Kidney glomerular epithelial cell (primary cell): ENCODE results near the gene F3.

Experiments used
- DNase-seq: peaks from one replicate; lab custom pipeline; 2025; lab: John Stamatoyannopoulos, UW

Gene F3

DNA sequence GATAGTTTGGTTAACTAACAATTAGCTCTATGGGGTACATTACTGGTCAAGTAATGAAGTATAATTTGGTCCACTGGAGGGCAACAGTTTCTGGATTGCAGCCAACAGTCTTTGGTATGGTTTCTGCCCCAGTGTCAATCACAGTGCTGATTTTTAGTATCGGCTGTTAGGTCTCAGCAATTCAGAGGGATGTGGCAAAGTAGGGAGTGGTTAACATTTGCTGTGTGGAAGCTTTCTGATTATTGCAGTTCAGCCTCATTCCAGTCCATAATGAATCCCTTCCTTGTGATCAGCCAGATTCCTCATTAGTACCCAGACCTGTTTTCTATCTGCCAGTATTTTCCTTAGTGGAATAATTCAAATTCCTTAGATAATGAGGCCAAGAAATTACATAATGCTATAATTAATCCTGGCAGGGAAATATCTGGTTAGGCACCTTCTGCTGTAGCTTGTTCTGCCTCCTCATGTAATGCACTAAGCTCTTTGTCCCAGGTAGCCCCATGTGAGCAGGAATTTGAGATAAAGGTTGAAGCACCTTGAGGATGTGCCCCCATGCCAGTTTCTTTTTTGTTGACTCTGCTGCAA lies 14.0 kb downstream of the F3 start:
- DNase-seq, result peak; percentile 81

GRCh38 chr1:94526152-94526980 lies 15.2 kb downstream of the F3 start:
- DNase-seq, result no peak

DNA sequence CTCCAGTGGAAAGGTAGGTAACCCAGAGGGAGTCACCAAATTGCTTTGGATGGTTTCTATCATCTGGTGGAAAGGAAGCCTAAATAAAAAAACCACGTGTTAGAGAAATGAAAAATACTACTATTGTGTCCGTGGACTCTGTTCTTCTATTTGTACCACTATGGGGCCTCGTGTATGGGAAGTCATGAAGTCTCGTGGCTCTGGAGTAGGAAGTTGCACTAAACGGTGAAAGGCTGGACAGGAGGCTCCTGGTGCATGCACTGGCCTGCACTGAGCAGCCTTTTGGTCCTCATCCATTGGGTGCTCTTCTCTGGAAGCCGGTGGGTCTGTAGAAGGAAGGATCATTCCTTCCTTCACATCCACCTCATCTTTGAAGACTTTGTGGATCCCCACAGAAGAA lies 17.0 kb downstream of the F3 start:
- DNase-seq, result no peak

DNA sequence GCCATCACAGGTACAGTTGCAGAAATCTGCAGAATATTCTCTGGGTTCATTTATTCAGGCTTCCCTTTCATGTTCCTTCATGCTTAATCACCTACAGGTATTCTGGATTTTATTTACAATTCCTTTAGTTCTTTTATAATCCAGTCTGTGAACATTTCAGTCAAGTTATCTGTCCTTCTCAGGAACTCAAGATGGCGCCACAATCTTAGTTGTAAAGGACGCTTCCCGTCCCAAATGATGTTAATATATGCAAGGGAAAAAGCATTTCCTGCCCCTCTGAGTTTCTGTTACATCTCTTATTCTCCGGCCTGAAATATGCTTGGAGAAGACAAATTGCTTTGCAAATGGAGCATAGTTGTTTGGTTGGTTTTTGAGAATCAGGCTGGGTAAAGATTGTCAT lies 19.3 kb downstream of the F3 start:
- DNase-seq, result peak; percentile 33

GRCh38 chr1:94519351-94519750 lies 22.2 kb downstream of the F3 start:
- no peak for DNase-seq

DNA sequence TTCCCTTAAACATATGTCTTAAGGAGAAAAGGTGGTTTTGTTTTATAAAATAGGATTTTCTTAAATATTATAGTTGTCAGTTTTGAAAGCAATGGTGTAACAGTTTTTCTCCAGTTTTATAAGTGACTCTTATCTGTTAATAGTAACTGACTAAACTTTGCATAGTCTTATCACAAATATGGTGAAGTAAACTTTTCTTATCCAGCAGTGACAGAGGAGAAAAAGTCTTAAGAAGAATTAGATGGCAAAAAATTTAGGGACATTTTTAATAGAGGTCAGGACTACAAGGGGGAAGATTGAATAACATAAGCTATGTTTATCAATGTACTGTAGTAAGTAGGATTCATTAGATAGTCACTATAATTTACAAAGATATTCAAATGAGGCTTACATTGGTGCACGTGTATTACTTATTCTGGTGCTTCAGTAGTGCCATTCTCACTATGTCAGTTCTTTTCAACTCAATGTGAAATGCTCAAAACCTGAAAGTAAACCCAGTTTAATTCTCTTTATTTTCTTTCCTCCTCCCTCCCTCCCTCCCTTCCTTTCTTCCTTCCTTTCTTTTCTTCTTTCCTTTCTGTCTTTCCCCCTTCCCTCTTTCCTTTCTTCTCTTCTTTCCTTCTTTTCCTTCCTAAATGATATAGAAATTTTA lies 26.1 kb downstream of the F3 start:
- no peak for DNase-seq

DNA sequence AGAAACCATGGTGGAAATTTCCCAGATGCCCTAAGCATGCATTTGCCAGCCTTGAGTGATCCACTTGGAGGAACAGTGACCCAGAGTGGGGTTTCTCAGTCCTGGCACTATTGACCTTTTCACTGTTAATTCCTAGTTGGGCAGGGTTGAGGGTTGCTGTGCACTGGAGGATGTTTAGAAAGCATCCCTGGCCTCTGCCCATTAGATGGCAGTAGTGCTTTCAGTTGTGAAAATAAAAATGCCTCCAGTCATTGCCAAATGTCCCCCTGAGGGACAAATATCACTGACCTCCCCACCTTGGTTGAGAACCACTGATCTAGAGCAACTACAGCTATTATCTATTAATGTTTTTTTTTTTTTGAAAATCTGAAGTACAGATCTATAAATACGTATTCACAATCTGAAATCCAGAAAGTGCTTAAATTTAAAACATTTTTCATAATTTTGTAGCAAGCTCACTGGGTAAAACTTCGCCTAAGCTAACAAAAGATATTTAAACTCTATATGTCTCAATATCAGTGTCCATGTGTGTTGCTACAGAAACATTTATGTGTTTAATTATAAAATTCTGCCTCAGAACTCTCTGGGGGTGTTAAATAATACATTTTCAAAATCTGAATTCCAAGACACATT lies 27.3 kb downstream of the F3 start:
- no peak for DNase-seq

DNA sequence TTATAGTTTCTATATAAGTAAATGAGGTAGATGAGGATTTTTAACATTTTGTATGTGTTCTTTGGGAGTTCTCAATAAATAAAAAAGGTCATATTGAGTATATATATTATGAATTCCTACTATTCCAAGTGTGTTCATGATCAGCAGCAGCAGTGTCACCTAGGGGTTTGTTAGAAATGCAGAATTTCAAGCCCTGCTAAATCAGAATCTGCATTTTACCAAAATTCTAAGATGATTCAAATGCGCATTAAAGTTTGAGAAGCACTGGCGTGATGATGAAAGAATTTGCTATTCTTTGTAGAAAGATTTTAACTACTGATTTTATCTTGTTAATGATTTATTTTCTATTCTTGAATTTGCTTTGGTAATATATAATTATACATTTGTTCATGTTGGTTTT lies 28.7 kb downstream of the F3 start:
- no peak for DNase-seq

DNA sequence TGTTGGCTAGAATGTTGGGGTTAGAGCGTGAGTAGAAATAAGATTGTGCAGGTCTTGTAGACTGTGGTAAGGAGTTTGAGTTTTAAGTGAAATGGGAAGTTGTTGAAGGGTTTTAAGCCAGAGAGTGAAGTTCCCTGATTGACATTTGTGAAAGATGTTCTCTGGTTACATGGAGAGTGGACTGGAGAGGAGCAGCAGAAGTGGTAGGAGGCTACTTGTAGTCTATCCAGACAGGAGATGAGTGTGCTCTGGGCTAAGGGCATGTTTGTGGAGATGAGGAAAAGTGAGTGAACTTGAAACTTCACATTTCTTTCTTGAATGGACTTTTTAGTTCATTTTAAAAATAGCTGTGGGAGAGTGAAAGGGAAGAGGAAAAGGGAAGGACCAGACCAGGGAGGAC lies 37.0 kb downstream of the F3 start:
- DNase-seq, result no peak

- DNase-seq, result no peak
Measured at GRCh38 chr1:94503153-94503552, 38.4 kb downstream of the F3 start.

- no peak for DNase-seq
Measured at GRCh38 chr1:94501935-94502334, 39.6 kb downstream of the F3 start.

GRCh38 chr1:94501426-94501825 lies 40.1 kb downstream of the F3 start:
- no peak for DNase-seq

GRCh38 chr1:94496076-94496755 lies 45.3 kb downstream of the F3 start:
- DNase-seq, result no peak

DNA sequence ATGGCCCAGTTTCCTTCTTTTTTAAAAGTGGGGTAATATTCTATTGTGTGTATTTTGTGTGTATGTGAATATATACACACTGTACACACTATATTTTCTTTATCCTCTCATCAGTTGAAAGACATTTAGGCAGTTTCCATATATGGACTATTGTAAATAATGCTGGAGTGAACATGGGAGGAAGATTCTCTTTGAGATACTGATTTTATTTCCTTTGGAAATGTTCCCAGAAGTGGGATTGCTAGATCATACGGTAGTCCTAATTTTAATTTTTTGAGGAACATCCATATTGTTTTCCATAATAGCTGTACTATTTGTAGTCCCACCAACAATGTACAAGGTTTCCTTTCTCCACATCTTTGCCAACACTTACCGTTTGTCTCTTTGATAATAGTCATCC lies 51.0 kb downstream of the F3 start:
- DNase-seq, result no peak

DNA sequence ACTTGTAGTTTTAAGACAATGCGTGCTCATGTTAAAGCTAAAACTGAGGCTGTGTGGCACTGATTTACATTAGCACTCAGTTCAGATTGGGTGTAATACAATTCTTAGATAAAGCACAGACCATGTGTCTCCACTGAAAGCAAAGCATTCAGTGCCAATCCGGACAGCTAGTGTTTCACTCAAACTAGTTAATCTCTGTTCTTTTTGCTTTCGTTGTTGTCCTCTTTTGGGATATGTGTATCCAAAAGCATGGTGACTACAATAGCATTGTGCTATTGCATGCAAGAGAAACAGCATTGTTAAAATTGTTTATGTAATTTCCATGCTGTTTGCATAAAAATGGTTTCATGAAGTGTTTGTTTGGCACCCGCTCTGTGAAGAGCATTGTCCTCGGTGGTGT lies 54.6 kb downstream of the F3 start:
- DNase-seq, result no peak

- DNase-seq, result peak; percentile 57
Measured at GRCh38 chr1:94481473-94481933, 60.1 kb downstream of the F3 start.

- no peak for DNase-seq
Measured at GRCh38 chr1:94479682-94480081, 61.9 kb downstream of the F3 start.
